Measurements from ENCODE around the gene ENTPD8. TPM values are rescaled to one million over a fixed set of nuclear protein-coding genes. Genes with fewer than 3 reads are reported as not detected.

Gene ENTPD8
- total and polyA plus RNA-seq, 9 donors = 0.18 to 1.2 (median 0.39) TPM

- Histone ChIP-seq H3K36me3 (ENCODE audit: control insufficient read depth, insufficient read depth, low read length) (no peaks in the 10 kb centered on the region), H3K9me3 (replicated peaks; ENCODE audit: control insufficient read depth, low read depth, low read length) (no peaks in the 10 kb centered on the region), H3K4me3 (ENCODE audit: low read length) (no peak overlapping the region), H3K27ac (ENCODE audit: low read length) (no peak overlapping the region), H3K4me1 (ENCODE audit: control insufficient read depth, insufficient read depth, low read length) (peaks cover 21% of the 10 kb centered on the region), H3K27me3 (ENCODE audit: control insufficient read depth, insufficient read depth, low read length) (no peaks in the 10 kb centered on the region)
- WGBS (ENCODE audit: insufficient coverage) = 91% methylated on average over 17 of the region's 26 CpGs
- DNase-seq = no peak
These were observed 56.0 kb downstream of the ENTPD8 start for GRCh38 chr9:137385061-137385655.

Other genes starting within 250 kb of the ENTPD8 start
- gene TPRN, start 240.6 kb downstream of the ENTPD8 start, total RNA-seq = 4.6 TPM
- gene TPRN, start 240.6 kb downstream of the ENTPD8 start, polyA plus RNA-seq (ENCODE audit: insufficient read depth in 1 of 8, insufficient read length in 8 of 8, low replicate concordance in 1 of 8) = 10 to 100 TPM in 5 of 8 donors, 1 to 10 TPM in 3; 7.6 to 14.6 (median 10.6) TPM
- 25.2 TPM for gene TMEM203, start 235.7 kb downstream of the ENTPD8 start, total RNA-seq
- 10 to 100 TPM; 34.1 to 38.2 (median 36.6) TPM for gene TMEM203, start 235.7 kb downstream of the ENTPD8 start, polyA plus RNA-seq (ENCODE audit: insufficient read depth in 1 of 8, insufficient read length in 8 of 8, low replicate concordance in 1 of 8)
- gene NDOR1, start 235.7 kb downstream of the ENTPD8 start, total RNA-seq = 3.1 TPM
- gene NDOR1, start 235.7 kb downstream of the ENTPD8 start, polyA plus RNA-seq (ENCODE audit: insufficient read depth in 1 of 8, insufficient read length in 8 of 8, low replicate concordance in 1 of 8) = 10 to 100 TPM in 1 of 8 donors, 1 to 10 TPM in 7; 5.8 to 10.8 (median 8.2) TPM
- 0.18 TPM for gene RNF208, start 219.1 kb downstream of the ENTPD8 start, total RNA-seq
- 1 to 10 TPM; 2.4 to 5.1 (median 2.8) TPM for gene RNF208, start 219.1 kb downstream of the ENTPD8 start, polyA plus RNA-seq (ENCODE audit: insufficient read depth in 1 of 8, insufficient read length in 8 of 8, low replicate concordance in 1 of 8)
- gene CYSRT1, start 216.2 kb downstream of the ENTPD8 start, total RNA-seq = 0.18 TPM
- gene CYSRT1, start 216.2 kb downstream of the ENTPD8 start, polyA plus RNA-seq (ENCODE audit: insufficient read depth in 1 of 8, insufficient read length in 8 of 8, low replicate concordance in 1 of 8) = 1 to 10 TPM in 7 of 8 donors, under 1 TPM in 1; 1.00 to 5.6 (median 3.2) TPM
- gene RNF224, start 213.9 kb downstream of the ENTPD8 start, total RNA-seq = not detected
- gene RNF224, start 213.9 kb downstream of the ENTPD8 start, polyA plus RNA-seq (ENCODE audit: insufficient read depth in 1 of 8, insufficient read length in 8 of 8, low replicate concordance in 1 of 8) = 1 to 10 TPM in 7 of 8 donors, under 1 TPM in 1; 0.68 to 7.4 (median 2.6) TPM
- 0.04 TPM for gene SLC34A3, start 210.5 kb downstream of the ENTPD8 start, total RNA-seq
- gene SLC34A3, start 210.5 kb downstream of the ENTPD8 start, polyA plus RNA-seq (ENCODE audit: insufficient read depth in 1 of 8, insufficient read length in 8 of 8, low replicate concordance in 1 of 8) = 1 to 10 TPM in 7 of 8 donors, under 1 TPM in 1; 0.47 to 3.6 (median 1.5) TPM
- gene TUBB4B, start 200.1 kb downstream of the ENTPD8 start, total RNA-seq = 97.1 TPM
- gene TUBB4B, start 200.1 kb downstream of the ENTPD8 start, polyA plus RNA-seq (ENCODE audit: insufficient read depth in 1 of 8, insufficient read length in 8 of 8, low replicate concordance in 1 of 8) = 100 to 1,000 TPM; 200 to 222 (median 217) TPM
- gene STPG3, start 190.1 kb downstream of the ENTPD8 start, total RNA-seq = not detected
- under 1 TPM in 7 of 8 donors, not detected in 1; 0.15 to 0.79 (median 0.33) TPM for gene STPG3, start 190.1 kb downstream of the ENTPD8 start, polyA plus RNA-seq (ENCODE audit: insufficient read depth in 1 of 8, insufficient read length in 8 of 8, low replicate concordance in 1 of 8)
- gene NELFB, start 186.0 kb downstream of the ENTPD8 start, total RNA-seq = 25.9 TPM
- gene NELFB, start 186.0 kb downstream of the ENTPD8 start, polyA plus RNA-seq (ENCODE audit: insufficient read depth in 1 of 8, insufficient read length in 8 of 8, low replicate concordance in 1 of 8) = 10 to 100 TPM; 50.4 to 57.6 (median 52.9) TPM
- gene TOR4A, start 163.6 kb downstream of the ENTPD8 start, total RNA-seq = 4.4 TPM
- 1 to 10 TPM; 3.6 to 9.3 (median 8.3) TPM for gene TOR4A, start 163.6 kb downstream of the ENTPD8 start, polyA plus RNA-seq (ENCODE audit: insufficient read depth in 1 of 8, insufficient read length in 8 of 8, low replicate concordance in 1 of 8)
- gene NRARP, start 139.1 kb downstream of the ENTPD8 start, total RNA-seq = 2.5 TPM
- gene NRARP, start 139.1 kb downstream of the ENTPD8 start, polyA plus RNA-seq (ENCODE audit: insufficient read depth in 1 of 8, insufficient read length in 8 of 8, low replicate concordance in 1 of 8) = 1 to 10 TPM; 3.4 to 7.5 (median 5.8) TPM
- 9.0 TPM for gene EXD3, start 18.2 kb downstream of the ENTPD8 start, total RNA-seq
- 10 to 100 TPM in 6 of 8 donors, 1 to 10 TPM in 2; 7.4 to 19.0 (median 11.8) TPM for gene EXD3, start 18.2 kb downstream of the ENTPD8 start, polyA plus RNA-seq (ENCODE audit: insufficient read depth in 1 of 8, insufficient read length in 8 of 8, low replicate concordance in 1 of 8)
- gene NOXA1, start 18.0 kb downstream of the ENTPD8 start, total RNA-seq = 2.0 TPM
- 1 to 10 TPM in 7 of 8 donors, under 1 TPM in 1; 0.99 to 5.1 (median 2.6) TPM for gene NOXA1, start 18.0 kb downstream of the ENTPD8 start, polyA plus RNA-seq (ENCODE audit: insufficient read depth in 1 of 8, insufficient read length in 8 of 8, low replicate concordance in 1 of 8)
- gene NSMF, start 18.0 kb upstream of the ENTPD8 start, total RNA-seq = 9.9 TPM
- gene NSMF, start 18.0 kb upstream of the ENTPD8 start, polyA plus RNA-seq (ENCODE audit: insufficient read depth in 1 of 8, insufficient read length in 8 of 8, low replicate concordance in 1 of 8) = 10 to 100 TPM; 16.1 to 31.1 (median 23.0) TPM
- gene PNPLA7, start 109.0 kb upstream of the ENTPD8 start, total RNA-seq = 0.80 TPM
- 1 to 10 TPM; 1.3 to 3.6 (median 2.5) TPM for gene PNPLA7, start 109.0 kb upstream of the ENTPD8 start, polyA plus RNA-seq (ENCODE audit: insufficient read depth in 1 of 8, insufficient read length in 8 of 8, low replicate concordance in 1 of 8)
- gene MRPL41, start 110.5 kb upstream of the ENTPD8 start, total RNA-seq = 37.8 TPM
- gene MRPL41, start 110.5 kb upstream of the ENTPD8 start, polyA plus RNA-seq (ENCODE audit: insufficient read depth in 1 of 8, insufficient read length in 8 of 8, low replicate concordance in 1 of 8) = 10 to 100 TPM; 25.6 to 42.1 (median 31.7) TPM
- 27.4 TPM for gene DPH7, start 137.6 kb upstream of the ENTPD8 start, total RNA-seq
- 10 to 100 TPM; 20.8 to 34.8 (median 26.9) TPM for gene DPH7, start 137.6 kb upstream of the ENTPD8 start, polyA plus RNA-seq (ENCODE audit: insufficient read depth in 1 of 8, insufficient read length in 8 of 8, low replicate concordance in 1 of 8)
- gene ZMYND19, start 149.2 kb upstream of the ENTPD8 start, total RNA-seq = 18.6 TPM
- 10 to 100 TPM; 18.5 to 22.8 (median 19.4) TPM for gene ZMYND19, start 149.2 kb upstream of the ENTPD8 start, polyA plus RNA-seq (ENCODE audit: insufficient read depth in 1 of 8, insufficient read length in 8 of 8, low replicate concordance in 1 of 8)
- gene ARRDC1, start 164.3 kb upstream of the ENTPD8 start, total RNA-seq = 27.1 TPM
- gene ARRDC1, start 164.3 kb upstream of the ENTPD8 start, polyA plus RNA-seq (ENCODE audit: insufficient read depth in 1 of 8, insufficient read length in 8 of 8, low replicate concordance in 1 of 8) = 10 to 100 TPM; 20.6 to 41.3 (median 32.8) TPM
- 29.9 TPM for gene EHMT1, start 177.6 kb upstream of the ENTPD8 start, total RNA-seq
- 10 to 100 TPM; 42.9 to 59.7 (median 47.9) TPM for gene EHMT1, start 177.6 kb upstream of the ENTPD8 start, polyA plus RNA-seq (ENCODE audit: insufficient read depth in 1 of 8, insufficient read length in 8 of 8, low replicate concordance in 1 of 8)